Fibroblast of skin of right biceps (primary cell): ENCODE measurements around the gene CCDC6.
A peak's percentile ranks its signal among the peaks of the same experiment; 100 is the strongest.
"Not testable (repeated sequence)": the region's sequence is repeated elsewhere in the genome, so short reads cannot be mapped to it uniquely, and the experiment has no call there.

ENCODE experiments used
- DNase-seq: peaks from one replicate; pipeline ENCODE4 v3.0.0-alpha.2; 2013

Gene CCDC6

DNA sequence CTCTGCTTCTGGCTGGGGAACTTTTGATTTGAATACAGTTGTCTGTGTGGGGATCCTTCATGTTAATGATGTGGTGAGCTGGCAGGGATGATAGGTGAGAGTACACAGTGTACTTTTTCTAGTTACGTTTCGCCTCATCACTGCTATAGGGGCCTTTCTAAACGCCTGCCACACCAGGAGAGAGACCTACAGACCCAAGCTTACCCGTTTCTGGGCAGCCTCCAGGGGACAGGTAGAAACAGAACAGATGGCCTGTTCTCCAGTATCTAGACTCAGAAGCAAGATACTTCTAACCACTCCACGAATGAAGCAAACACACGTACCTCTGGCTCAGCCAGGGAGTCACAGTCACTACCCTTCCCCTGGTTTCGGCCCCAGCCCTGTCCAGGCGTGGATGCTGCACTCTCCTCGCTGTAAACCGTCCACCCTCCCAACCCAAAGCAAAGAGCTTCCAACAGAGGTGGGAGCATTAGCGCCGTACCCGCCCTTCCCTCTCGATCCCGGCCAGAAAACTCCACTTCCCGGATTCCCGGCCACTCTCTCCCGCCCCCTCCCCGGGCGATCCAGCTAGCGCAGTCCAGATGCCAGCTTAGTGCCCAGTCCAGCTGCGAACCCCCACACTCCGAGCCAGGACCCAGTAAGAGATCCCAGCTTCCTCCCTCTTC, 1.2 kb downstream of the CCDC6 start:
- DNase-seq = no peak

DNA sequence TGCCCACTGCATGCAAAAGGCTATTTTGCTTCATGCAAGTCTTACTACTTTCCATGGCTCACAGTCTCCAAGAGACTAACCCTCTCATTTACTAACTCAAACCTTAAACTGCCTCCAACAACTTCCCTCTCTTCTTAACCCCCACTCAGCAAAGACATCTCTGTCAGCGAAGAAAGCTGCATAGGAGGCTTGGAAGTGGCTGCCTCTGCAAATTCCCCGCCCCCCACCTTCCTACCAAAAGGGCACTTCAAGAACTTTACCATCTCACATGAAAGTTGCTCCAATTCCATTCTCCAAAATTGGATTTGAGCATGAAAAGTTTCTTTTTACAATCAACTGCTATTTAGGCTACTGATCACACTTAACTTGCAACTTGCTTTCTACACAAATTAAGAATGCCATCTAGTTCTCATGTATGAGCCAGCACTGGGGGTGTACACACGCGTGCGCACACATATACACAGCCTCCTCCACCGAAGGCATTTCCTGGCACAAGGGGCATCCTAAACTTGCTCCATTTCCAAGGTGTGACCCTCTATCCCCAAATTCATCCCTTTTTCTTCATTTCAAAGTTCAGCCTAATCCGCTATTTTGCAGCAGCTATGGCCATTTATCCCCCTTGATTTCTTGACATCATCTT, 1.8 kb downstream of the CCDC6 start:
- DNase-seq = no peak

DNA sequence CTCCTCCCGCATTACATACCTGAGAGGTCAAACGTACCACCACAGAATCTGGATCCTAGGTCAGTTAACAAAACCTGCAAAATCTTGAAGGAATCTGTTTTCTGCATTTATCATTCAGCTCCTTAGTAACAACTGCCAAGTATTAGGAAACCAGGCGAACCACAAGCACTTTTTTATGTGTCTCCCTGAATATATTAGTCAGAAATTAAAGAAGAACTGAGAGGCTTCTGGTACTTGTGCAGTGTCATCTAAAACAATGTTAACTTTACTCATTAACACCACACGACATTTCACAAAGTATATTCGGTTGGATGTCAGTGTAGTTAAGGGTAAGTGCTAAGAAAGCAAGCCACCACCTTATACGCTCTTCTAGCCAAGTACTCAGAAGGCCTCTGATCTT, 2.5 kb downstream of the CCDC6 start:
- peak; percentile 21 for DNase-seq

DNA sequence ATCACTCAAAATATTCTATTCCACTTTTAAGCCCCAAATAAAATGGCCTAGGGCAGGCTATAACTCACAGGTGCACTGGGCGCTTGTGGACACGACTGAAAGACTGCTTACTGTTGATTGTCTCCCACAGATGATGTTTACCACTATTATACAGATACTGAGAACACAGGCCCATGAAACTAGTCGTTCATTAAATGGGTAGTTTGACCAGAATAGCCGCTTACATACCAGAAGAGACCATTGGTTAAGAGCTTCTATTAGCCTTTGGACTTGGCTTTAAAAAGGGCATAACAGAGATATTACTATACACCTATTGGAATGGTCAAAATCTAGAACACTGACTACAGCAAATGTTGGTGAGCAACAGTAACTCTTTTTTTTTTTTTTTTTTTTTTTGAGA, 4.3 kb downstream of the CCDC6 start:
- DNase-seq = no peak

DNA sequence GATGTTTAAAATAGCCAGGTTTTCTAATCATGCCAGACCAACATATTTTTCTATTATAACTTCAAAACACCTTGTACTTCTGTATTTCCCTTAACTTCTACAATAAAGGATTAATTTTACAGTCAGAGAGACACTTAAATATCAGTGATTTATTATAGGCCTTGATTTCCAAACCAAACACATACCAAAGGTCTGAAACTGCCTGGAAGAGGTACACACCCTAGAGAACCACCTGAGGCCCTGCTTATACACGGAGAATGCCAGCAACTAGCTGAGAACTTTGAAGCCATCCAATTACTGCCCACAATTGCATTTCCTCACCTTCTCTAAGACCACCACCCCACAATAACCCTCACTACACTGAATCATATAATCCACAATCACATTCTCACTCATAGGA, 4.9 kb downstream of the CCDC6 start:
- DNase-seq = no peak

DNA sequence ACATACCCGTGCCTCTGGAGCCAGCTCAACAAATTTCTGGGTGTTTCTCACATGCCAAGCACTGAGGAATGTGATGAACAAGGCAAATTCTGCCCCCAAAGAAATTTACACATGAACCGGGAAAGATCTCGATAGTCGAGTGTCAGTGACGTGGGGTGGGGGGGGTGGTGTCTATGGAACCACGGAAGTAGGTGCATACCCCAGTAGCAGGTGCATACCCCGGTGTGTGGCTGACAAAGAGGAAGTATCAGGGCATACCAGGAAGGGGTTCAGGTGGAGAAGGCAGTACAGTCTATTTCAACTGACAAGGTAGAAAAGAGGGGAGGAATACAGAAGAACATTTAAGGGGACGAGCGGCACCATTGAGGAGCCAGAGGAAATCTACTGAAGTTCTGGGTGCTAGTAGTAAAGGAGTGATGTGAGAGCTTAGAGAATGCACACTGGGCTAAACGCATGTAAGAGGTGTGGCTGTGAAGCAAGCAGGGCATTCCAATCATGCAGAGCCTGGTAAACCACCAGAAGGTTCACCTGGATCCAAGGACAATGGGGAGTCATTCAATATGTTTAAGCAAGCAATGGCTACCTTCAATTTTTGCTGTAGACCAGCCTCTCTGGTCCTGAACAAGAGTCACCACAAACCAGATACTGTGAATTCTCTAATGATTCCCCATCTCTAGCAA, 6.2 kb downstream of the CCDC6 start:
- no peak for DNase-seq

DNA sequence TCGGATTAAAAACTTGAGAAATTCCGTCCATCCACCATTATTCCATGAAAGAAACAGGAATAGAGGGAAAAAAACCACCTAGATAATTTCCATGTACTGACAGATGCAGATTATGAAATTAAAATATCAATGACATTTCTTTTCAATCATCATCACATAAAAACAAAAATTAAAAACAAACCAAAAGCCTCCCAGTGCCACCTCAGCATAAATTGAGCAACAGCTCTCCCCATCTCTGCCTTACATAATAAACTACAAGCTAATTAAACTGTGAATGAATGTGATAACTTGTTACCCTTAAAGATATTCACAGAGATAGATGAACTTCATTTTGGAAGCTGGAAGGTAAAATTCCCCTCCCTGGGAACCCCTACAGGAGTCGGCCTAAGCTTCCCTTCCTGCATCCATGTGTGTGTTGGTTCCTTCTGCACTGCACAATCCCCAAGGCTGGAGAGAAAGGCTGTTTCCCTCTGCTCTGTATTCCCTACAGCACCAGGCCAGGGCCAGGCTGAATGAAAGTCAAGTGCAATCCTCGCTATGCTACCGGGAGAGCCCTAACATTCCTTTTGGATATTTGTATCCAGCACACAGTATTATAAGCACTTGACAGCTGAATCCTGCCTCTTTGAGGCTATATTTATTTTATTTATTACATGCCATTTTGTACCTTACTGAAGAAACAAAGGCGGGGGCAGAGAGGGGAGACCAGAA, 8.1 kb downstream of the CCDC6 start:
- no peak for DNase-seq

DNA sequence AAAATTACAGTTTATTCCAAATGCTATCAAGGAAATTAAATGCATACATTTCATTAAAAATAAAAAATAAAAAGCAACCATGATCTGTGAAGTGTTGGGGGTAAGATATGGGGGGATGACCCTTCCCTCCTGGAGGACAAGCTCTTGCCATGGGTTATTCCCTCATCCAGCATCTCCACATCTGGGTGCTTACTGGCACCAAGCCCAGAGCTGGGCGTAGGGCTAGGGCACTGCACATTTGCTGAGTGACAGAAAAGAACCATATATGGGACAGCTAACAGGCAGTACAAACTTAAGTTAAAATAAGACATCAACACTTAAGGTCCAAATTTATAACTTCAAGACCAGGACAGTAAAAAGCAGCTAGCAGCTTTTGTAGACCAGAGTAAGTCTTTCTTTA, 10.2 kb downstream of the CCDC6 start:
- no peak for DNase-seq

DNA sequence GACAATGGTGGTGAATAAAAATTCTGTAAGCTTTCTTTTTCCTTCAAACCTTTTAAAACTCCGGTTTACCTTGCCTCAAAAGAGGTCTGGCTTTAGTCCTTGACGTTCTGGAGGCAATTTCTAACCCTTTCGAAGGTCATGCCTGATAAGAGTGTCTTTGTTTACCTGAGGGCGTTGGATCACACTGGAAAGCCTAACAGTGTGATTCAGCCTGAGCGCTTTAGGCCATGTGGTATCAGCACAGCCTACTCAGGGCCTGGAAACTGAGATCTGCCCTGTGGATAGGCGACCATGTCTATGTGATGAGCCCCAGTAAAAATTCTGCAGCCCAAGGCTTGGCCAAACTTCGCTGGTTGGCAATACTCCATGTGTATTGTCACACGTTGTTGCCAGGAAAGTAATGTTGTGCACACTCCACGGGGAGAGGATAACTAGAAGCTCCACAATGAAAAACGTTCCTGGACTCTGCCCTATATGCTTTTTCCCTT, 10.7 kb downstream of the CCDC6 start:
- no peak for DNase-seq

DNA sequence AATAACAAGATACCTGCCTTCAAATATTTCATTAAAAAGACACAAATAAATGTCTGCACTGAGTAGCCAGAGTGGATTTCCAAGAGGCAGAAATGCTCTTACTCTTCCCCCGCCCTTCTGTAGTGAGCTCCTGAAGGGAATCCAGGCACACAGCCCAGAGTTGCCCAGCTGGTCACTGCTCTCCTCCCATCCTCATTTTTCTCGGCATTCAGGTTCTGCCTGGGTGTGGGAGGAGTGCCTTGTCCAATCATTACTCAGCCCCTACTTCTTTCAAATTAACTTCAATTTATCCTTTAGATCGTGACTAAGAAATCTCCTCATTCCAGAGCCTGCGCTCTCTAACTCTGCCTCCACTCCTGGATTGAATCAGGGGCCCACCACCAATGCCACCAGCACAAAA, 12.2 kb downstream of the CCDC6 start:
- DNase-seq = peak; percentile 66

DNA sequence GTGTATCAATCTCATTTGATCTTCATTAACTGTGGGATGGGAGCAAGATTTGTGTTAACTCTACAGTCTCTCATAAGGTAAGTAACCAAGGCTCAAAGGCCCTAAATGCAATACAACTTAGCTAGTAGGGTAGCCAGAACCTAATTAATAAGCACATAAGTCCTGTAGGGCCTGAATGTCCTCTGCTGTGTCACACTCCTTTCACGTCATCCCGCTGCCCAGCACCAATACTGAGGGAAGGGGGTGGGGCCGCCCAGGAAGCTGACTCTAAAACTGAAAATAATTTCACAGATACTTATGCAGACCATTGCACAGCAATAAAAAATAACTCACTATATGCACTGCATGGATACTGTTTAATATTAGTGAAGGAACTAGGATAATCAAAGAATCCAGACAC, 13.7 kb downstream of the CCDC6 start:
- DNase-seq = no peak

DNA sequence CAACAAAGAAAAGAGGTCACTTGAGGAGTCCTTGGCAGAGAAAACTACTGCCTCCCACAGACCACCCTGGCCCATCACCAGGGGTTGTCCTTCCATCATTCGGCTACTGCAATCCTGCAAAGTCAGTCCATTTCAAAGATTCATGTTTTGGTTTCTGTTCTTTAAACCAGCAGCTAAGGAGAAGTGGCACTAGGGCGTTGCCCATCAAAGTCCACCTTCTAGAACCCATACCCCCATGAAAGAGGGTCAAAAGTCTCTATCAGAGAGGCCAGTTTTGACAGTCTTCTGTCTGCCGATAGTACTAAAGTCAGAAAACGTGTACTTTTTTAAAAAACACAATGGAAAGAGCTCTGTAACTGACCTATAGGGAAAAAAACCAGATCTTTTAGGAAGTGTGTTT, 14.4 kb downstream of the CCDC6 start:
- no peak for DNase-seq

DNA sequence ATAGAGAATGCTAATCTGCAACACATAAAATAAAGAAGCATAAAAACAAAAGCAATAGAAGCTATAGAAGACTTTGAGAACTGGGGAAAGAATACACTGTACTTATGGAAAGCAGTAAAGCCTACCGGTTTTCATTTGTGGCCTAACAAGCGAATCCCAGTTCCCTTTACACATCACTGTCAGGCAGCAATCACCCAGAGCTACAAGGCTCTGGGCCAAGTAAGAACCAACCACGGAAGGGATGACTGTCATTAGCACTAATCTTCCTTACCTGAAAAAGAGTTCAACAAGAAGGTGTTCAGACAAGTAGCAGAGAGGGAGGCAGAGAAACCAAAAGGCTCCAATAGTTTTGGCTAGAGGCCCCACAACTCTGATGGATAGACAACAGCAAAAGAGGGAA, 15.0 kb downstream of the CCDC6 start:
- DNase-seq = no peak

DNA sequence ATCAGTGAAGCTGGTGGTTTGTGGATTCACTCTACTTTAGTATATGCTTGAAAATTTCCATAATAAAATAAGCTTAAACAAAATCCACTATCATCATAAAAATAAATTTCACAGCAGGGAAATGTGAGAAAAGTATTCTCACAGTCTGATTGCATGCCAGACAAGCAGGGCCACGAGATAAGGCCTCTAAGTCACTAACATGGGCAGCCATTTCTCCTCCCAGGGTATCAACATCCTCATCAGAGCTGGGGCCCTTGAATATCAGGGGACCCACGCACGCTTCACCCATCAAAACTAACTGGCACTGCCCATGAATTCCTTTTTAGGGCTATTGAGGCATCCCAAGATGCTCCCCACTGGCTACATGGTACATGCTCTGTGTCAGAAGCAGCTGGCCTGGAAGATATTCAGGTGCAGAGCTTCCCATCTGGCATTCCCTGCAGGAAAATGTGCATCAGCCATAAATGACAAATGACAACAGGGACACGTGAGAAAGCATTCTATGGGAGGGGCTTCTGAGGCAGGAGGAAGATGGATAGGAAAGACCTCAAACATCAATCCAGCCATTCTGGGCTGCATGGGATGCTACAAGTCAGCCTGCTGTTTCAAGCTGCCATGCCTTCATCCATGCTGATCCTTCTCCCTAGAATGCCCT, 17.4 kb downstream of the CCDC6 start:
- no peak for DNase-seq

DNA sequence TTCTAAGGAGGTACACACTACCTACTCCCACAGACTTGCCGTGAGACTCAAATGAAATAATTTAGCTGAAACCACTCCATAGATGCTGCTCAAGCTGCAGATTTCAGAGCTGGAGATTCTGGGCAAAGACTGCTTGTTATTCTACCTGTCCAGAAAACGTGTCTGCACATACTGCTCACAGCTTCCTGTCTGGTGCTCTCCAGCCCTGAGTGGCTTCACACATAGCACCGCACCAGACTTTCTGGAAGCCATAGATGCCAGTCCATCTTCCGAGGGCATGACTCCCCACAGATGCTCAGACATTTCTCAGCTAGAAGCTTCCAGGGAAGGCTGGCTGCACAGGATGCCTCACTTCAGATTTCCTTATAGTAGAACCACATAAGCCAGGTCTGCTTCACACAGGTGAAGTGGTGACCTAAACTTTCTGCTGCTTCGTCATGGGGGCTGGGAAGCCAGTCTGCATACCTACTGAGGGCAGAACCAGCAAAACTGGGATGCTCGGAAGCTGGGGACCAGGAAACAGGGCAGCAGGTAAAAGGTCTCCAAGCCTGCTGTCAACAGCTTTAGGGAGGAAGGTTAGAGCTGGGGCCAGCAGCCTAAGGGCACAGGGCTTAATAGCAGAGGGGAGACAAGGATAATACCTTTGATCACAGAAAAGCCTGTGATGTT, 18.2 kb downstream of the CCDC6 start:
- DNase-seq = no peak

DNA sequence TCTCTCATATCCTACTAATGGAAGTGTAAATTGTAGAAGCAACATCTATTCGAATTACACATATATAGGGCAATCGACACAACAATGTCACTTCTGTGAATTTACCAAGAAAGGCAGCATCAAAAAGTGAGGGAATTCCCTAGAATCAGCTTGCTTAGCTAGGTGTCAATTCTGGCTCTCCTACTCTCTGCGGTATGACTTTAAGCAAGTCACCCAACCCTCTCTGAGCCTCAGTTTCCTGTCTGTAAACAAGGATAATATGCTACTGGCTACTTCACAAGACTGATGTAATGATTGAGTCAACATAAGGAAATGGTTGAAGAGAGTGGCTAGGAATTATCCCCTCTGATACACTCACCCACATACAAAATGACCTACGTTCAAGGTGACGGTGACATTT, 19.4 kb downstream of the CCDC6 start:
- no peak for DNase-seq

DNA sequence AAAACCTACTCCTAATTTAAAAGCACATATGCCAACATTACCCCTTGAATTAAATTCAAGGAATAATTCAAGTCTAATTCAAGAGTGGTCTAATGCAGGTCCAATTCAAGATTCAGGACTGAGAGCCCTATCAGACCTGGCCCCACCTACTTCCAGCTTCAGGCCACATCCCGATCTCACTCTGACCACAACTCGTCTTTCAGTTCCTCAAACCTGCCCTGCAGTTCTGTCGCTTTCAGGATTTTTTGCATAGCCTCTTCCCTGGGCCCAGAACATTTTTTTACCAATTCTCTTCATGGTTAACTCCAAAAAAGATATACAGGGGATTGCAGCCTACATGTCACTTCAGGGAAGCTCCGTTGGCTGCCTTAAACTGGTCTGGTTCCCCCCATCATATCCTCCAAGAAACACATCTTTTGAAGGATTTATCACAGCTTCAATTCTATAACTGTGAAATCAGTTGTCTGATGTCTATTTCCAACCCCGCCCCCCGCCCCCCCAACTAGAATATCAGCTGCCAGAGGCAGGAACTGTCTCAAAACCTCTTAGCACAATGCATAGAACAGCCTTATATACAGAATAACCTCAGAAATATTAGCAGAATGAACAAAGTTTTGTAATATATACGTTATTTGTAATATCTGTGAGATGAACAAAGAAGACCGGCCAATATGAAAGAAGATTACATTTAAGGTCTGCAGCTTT, 20.8 kb downstream of the CCDC6 start:
- no peak for DNase-seq

DNA sequence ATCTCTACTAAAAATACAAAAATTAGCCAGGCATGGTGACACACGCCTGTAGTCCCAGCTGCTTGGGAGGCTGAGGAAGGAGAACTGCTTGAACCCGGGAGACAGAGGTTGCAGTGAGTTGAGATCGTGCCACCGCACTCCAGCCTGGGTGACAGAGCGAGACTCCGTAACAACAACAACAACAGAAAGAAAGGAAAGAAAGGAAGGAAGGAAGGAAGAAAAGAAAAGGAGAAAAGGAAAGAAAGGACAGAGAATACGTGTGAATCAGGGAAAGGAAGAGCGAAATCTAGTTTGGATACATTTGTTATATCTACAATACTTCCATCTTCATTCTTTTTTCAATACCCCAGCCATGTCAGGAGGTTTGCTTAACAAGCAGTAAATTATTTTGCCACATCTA, 21.5 kb downstream of the CCDC6 start:
- DNase-seq = not testable (repeated sequence)

DNA sequence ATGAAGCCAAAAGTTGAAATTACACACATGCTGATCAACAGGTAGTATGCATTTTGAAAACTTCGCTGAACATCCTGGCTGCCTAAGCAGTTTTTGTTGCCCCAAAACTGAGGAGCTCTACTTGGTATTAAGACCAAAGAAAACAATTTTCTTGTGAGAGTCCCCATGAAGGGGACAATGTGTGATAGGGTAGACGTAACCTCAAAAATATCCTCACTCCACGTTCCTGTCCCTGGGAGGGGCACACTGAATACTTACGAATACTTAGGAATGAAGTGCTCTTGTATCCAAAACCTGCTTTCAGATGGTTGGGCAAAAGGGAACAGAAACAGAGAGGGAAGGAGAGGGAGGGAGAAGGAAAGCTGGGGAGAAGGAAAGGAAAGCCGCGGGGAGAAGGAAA, 24.7 kb downstream of the CCDC6 start:
- DNase-seq = no peak

DNA sequence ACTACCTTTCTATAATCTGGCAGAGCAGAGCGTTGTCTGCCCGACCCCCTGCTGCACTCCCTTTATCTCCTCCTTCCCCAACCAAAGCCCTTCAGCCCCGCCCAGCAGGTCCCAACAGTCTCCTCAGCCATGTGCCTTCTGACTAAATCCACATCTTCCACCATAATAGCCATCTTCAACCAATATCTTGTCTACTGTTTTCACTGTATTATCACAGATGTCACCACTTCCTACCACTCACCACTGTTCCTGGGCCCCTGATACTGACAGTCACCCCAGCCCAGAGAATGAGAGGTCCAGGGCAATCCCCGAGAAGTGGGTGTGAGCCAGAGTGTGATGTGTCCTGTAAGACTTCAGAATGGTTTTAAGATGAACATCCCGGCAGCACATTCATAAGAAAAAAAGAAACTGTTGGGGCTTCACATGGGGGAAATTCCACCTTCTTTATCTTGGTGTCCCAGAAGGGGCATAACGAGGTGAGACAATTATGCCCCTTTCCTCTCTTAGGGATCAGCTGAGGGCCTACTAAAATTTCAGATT, 25.3 kb downstream of the CCDC6 start:
- no peak for DNase-seq

DNA sequence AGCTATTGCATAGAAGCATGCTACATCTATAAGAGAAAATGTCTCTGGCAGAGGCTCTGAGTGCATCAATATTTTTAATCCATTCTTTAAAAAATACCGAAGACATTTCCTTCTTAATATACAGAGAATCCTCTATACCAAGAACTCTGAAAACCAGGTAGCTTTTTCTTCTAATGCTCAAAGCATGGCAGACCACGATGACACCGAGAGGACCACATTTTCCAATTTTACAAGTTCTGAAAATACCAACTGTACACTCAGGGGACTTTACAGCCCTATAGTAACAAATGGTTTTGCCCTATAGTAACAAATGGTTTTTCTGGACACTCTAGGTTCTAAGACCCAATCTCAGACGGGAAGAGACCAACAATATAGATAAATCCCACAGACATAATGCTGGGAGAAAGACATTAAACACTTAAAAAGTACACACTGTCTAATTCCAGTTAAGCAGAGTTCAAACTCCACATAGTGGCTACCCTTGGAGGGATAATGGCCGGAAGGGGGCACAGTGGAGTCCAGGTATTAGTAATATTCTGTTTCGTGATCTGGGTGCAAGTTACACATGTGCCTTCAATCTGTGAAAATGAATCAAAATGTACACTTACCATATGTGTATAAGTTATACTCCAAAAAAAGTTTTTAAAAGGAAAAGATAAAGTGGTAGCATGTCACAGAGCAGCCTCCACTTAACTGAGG, 26.2 kb downstream of the CCDC6 start:
- DNase-seq = no peak
